GM18507 (cell line): Measurements from ENCODE around the gene RSPH1.

Experiments used
- DNase-seq: peaks from one replicate; pipeline ENCODE4 v3.0.0; 2011; ENCODE audit warnings: low read depth; ENCODE audit not compliant: insufficient read length; ENCODE audit errors: extremely low spot score
- FAIRE-seq: peaks from 2 replicates; lab custom pipeline; 2011; peaks lifted over from hg19 to GRCh38; lab: Jason Lieb, UNC

The RSPH1 gene

DNA sequence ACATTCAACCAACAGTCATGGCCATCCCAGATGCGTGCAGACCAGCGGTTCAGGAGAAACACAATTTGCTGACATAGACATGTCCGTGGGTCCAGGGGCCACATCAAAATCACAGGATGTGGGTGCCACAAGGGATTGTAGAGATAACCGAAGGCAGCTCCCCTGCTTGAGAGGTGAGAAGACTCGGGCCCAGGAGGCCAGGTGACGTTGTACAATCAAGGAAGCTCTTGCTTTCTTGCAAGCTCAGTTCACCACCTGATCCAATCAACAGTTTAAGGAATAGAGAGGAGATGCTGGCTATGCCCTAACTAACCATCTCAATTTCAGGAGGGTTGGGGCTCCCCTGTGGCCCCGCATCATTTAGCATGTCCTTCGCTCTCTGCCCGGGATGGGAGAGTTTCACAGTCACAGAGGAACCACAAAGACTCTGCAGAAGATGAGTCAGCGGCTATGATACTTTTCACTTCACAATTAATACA lies 72.8 kb downstream of the RSPH1 start:
- DNase-seq (no peak), FAIRE-seq (peak; percentile 69)
